GM21423 (cell line): Measurements from ENCODE around the gene CCDC88C.
A peak's percentile ranks its signal among the peaks of the same experiment; 100 is the strongest.

Experiments
- ATAC-seq: cut with Tn5 transposase; IDR thresholded peaks from one replicate; pipeline ENCODE4 v1.9.1; 2021; ENCODE audit warnings: mild to moderate bottlenecking, moderate library complexity; ENCODE audit not compliant: unreplicated experiment

Gene CCDC88C

DNA sequence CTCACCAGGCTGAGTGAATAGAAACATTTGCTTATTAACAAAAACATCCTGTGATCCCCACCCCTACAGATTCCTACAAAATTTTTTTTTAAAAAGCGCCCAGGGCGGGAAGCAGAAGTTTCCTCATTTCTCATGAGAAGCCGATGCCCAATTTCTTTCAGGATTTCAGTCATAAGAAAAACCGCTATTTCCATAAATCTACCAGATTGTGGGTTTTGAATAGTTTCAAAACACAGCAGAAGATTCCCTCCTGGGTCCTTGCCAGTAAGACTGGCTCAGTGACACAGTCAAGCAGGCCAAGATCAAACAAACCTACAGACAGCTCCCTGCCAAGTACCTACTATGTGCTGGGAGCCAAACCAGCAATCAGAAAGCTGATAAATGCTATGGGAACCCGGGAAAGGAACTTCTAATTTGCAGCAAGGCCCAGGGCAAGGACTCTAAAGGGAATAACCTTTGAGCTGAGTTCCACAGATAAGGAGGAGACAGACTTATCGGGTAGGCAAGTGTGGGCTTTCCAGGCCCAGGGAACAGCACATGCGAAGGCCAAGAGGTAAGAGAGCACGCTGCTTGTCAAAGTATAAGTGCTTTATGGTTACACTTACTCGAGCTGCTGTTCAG is 68.7 kb downstream of the CCDC88C start:
- no peak for ATAC-seq

DNA sequence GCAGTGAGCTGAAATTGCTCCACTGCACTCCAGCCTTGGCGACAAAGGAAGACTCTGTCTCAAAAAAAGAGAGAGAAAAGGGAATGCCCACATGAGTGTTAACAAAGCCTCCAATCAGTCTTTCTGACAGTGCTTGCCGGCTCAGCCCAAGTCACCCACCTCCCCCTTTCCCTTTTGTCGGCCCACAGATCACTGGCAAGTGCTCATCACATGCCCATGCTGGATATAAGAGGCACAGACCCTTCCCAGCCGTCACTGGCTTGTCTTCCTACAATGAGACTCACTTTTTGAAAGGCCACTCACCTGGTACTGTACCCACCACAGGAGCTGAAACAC is 70.8 kb downstream of the CCDC88C start:
- no peak for ATAC-seq

DNA sequence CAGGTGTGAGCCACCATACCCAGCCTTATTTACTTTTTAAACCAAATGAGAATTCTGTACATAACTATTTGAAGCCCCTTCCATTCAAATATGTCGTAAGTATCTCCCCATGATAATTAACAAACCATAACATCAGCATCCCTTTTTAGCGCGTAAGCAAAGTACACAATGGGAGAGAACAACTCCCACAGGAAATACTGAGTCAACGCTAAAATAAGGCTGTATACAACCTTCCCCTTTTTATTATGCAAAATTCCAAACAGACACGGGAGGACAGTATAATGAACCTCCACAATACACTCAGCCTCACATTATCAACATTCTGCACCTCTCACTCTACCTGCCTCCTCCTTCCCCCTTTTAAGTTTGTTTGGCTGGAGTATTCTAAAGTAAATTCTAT is 73.5 kb downstream of the CCDC88C start:
- ATAC-seq: no peak

DNA sequence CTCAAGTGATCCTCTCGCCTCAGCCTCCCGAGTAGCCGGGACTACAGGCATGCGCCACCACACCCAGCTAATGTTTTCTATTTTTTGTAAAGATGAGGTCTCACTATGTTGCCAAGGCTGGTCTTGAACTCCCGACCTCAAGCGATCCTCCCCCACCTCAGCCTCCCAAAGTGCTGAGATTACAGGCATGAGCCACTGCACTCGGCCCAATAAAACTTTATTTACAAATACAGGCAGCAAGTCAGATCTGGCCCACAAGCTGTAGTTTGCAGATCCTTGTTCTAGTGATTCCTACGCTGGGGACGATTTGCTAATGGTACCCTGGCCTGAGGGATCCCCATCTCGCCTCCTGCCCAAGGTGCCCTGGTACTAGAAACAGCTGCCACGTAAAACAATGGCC is 74.6 kb downstream of the CCDC88C start:
- no peak for ATAC-seq

DNA sequence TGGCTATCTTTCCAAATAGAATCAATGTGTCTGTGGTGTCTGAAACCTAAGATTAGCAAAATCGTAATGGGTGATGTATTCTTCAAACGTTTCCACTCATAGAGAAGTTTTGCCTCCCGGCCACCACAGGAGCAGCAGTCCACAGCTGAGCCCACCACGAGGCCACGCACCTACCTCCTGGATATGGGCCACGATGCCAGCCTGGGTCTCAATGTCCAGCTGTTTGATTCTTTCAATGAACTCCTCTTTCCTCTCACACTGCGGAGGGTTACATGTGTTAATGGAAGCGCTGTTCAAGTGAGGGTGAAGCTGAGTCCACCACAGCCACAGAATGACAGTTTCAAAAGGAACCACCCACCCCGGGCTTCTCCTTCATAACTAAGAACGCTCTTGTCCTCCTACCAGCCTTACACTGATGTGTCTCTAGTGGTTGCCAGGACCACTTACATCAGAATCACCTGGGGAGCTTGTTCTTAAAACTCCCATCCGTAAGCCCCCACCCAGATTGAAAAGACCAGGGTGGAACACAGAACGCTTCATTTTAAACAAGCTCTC is 75.3 kb downstream of the CCDC88C start:
- ATAC-seq: no peak

DNA sequence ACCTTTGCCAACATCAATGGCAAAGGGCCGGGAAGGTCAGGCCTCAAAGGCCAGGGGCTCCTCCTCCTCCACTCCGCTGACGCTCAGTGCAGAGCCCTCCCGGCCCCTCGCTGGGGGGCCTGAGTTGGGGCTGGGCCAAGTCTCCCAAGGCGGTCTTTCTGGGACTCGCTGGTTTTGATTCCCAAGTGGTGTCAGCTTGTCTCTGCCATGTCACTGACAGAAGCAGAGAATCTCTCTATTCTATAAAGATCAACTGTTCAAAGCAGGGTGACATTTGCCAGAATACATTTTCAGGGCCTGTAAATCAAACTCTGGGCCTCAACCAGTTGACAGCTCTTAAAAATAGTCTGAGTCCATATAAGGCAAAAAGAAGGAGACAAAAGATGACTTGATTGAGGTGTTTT is 75.9 kb downstream of the CCDC88C start:
- ATAC-seq: no peak

DNA sequence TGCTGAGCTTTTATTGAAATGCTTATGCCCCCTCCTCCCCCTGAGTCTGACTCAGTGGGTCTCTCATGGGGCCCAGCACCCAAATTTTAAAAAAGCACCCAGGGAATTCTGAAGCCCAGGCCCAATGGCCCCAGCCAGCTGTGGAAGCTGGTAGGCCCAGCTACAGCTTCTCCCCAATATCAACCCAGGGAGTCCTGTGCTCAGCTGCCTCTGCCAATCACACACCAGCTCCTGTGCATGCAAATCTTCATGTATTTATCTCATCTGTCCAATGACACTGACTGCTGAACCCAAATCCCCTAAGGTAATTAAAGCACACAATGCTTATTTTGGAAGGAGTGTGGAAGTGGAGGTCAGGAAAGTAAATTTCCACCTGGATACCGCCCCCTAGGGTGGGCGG is 76.3 kb downstream of the CCDC88C start:
- no peak for ATAC-seq

DNA sequence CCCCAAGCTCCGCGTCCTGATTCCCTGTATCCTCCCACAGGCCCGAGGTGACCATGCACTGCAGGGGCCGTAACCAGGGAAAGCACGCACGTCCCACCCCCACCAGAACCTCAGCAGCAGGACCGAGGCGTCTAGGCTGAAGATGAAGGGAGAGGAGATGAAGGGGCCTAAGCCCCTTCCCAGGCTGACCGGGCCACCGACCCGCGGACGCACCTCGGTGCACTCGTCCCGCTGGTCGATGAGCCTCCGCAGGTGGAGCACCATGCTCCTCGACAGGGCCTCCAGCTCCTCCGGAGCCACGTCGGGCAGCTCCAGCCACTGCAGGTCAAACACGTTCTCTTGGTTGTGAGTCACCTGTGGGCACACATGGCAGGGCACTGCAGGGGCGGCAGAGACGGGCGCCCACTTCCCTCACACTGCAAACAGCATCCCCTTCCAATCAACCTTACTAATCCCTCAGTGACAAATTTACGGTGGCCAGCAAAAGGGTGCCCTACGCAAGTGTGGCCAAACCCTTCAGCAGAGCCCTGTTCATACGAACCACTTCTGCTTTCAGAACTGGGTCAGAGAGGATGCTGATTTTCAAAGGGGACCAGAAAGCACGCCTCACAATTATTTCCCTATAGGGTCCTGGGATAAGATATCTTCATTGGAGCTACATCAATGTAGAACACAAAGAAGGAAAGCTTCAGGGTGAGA is 77.8 kb downstream of the CCDC88C start:
- ATAC-seq: no peak

DNA sequence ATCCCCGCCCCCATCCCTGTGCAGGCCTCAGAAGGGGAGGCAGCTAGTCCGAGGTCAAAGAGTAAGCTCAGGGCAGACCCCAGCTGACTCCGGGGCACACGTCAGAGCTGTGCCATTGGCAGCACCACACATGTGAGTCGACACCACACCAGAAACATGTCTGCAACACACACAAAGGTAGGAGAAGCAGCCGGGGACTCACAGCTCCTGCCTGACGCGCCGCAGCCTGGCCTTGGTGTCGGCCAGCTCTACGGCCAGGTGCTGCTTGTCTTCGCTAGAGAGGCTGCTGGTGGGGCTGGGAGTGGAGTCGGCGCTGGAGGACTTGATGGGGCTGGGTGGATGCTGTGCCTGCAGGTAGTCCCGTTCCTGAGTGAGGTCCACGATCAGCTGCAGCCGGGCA is 78.5 kb downstream of the CCDC88C start:
- no peak for ATAC-seq

DNA sequence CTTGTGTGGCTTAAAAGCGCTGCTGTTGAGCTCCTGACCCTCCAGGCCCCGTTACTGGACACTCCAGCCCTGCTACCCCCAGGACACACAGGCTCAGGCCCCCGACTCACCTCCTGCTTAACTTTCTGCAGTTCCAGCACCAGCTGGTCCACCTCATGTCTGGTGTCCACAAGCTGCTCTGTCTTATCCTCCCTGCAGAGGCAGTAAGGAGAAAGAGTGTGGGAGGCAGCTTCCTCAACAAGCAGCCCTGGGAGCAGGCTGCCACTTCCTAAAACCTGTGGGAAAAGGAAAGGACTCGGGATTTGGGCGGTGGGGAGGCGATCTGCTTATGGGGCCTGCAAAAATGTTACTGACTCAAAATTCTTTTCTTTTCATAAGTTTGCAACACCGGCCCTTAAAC is 79.2 kb downstream of the CCDC88C start:
- no peak for ATAC-seq

DNA sequence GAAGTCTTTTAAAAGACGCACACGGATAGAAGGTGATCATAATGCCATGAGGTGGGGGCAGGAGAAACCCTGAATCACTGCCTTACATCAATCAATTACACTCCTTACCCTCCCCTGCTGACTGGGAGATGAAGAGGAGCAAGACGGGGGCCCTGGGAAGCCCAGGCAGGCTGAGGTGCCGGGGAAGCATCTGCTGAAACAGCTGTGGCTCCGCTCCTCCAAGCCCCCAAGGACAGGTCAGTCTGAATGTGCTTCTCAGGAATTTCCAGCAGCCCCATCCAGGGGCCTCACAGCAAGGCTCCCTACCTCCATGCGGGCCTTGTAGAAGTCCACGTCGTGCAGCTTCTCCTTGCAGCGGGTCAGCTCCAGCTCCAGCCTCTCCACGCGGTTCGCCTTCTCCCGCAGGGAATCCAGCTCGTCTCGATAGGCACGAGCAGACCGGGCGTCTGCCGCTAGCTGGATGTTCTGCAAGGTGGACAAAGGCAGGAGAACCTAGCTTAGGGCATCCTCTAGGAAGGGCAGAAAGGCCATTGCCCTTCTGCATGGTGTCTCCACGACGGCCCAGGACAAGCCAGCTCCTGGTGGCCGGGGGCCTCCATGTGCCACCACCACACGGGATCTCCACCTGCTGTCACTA is 79.8 kb downstream of the CCDC88C start:
- ATAC-seq: no peak

DNA sequence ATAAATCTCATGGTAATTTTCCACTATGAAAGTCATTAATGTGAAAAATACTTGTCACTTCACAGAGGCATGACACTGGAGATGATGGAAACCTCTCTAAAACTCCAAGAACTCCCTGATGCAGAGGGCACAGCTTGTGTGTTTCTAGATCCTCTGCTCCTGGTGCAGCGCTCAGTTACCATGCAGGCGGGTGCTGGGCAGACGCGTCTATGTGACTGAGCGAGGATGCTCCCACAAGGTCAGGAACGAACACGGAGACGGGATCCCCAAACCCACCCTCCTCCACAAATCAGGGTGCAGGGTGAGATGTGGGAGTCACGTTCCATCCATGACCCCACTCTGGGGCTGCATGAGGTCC is 81.5 kb downstream of the CCDC88C start:
- ATAC-seq: no peak

DNA sequence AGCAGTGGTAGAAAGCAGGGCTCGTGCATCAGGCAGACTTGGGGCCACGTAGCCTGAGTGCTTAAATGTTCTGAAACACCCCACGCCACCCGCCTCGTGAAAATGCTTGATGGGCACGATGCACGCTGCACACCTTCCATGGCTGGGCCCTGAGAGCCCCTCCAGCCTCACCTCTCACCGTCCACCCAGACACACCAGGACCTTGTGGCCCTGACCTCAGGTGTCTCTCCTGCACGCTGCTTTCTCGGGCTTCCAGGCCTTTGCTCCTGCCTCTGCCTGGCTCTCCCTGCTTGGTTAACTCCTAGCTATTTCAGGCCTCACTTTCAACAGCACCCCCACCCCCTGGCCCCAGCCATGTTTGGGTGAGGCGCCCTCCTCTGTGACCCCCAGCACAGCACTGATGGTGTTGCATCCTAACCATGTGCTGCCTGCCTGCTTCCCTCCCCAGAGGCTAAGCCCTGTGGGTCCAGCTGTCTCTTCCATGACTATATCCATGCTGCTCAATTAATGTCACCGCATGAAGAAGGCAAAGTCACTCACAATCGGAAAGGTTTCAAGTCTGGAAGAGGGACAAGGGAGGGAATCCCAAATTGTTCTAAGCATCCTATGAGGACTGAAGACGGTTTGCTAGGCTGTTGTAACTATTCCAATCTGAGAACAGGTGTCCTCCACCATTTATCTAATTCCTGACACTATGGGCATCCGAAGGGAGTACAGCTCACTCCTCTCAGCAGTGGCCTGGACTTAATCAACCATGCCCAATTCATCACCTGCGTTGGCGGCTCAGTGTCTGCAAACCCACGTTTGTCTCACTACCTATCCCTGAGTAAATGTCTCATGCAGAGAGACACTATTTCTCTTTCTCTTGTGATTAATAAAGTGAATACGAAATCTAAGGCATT is 82.2 kb downstream of the CCDC88C start:
- ATAC-seq: no peak

DNA sequence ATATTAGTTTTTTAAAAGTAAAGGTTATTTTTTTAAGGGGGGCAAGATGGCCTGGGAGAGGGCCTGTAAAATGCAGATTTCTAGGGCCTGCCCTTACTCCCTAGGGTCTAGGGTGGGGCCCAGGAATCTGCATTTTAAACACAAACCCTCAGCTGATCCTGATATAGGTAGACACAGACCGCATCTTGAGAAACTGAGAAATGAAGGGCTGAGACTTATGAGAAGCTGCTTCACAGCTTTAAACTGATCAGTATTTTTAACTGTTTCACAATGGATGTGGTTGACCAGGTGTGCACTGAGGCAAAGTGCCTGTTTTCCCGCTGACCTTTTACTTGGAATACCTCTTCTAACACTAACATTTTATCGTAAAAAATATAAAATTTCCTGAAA is 84.0 kb downstream of the CCDC88C start:
- ATAC-seq: peak; percentile 66

DNA sequence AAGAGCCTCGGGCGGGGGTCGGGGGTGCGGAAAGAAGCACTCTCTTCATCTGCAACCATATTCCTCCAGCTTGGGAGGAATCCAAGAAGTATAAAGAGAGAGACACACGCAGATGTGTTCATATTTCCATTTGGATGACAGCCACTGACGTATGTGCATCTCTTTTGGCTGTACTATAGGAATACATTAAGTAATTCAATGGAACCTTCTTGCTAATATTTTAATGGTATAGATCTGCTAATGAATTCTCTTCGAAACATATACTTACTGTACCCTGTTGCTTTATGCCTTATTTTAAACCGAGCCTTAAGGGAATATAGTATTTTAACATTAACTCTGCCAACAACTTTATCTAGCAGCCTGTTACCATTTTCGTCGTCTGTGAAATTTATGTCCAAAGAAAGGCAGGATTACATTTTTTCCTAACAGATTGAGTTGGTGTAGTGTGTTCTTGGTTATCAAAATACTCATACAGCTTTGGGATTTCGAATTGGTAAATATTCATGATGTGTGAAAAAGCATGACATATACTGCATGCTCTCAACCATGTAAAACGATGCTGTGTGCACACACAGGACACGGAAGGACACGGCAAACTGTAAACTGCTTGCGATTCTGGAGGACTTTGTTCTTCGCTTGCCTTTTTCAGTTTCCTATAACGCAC is 84.5 kb downstream of the CCDC88C start:
- ATAC-seq: no peak

DNA sequence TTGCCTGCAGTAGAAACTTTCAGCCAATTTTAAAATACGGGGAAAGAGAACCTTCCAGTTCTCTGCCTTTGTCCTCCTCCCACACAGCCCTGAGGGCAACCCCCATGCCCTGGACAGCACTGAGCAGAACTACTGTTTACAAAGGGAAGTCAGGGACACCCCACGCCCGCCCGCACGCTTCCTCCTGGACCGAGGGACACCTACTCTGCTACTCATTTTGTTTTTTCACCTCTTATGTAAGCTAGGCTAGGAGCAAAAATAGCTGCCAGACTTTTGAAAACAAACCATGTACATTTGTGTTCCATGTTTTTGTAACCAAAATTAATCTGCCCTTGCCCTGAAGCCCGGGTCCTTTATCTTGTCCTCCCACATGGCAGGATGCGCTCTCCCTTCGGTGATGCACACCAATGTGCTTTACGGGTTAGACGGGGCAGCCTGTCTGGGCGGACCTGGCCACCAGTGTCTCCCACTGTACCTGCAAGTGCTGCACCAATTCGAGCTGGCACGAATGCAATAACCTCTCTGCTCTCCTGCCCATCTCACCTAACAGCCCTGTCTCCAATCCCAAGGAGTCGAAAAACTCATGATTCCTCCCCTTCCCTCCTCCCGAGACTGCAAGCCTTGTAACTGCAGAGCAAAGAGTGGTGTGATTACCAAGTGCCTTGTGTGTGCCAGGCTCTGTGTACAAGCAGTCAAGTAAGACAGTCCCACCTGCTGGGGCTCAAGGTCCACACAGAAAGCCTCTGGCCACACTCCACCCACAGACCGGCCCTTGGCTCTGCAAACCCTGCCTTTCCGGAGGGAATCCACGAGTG is 85.2 kb downstream of the CCDC88C start:
- no peak for ATAC-seq

DNA sequence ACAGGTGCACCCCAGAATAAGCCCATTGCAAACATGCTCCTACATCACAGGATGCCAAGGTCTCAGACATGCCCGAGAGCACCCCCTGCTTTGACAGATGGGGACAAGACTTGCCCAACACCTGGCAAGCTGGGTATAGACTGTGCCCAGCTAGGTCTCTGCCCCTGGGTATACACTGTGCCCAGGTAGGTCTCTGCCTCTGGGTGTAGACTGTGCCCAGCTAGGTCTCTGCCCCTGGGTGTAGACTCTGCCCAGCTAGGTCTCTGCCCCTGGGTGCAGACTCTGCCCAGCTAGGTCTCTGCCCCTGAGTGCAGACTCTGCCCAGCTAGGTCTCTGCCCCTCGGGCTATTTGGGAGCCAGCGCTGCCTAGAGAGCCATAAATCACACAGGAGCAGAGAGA is 85.9 kb downstream of the CCDC88C start:
- ATAC-seq: no peak

DNA sequence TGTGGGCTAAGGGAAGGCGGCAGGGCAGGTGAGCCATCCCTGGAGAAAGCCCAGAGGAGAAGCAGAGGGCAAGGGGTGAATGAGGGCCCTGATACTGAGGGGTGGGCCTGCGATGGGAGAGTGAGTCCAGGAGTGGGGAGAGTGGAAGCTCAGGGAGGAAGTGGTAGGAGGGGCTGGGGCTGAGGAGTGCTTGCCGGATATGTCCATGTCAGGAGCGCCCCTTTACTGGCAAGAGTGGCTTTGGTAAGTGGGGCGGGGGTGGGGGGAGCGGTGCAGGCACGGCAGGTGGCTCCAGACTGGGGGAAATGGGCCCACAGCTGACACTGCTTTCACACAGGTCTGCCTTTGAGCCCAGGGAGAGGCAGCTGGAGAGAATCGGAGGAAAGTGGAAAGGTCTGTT is 86.8 kb downstream of the CCDC88C start:
- no peak for ATAC-seq

DNA sequence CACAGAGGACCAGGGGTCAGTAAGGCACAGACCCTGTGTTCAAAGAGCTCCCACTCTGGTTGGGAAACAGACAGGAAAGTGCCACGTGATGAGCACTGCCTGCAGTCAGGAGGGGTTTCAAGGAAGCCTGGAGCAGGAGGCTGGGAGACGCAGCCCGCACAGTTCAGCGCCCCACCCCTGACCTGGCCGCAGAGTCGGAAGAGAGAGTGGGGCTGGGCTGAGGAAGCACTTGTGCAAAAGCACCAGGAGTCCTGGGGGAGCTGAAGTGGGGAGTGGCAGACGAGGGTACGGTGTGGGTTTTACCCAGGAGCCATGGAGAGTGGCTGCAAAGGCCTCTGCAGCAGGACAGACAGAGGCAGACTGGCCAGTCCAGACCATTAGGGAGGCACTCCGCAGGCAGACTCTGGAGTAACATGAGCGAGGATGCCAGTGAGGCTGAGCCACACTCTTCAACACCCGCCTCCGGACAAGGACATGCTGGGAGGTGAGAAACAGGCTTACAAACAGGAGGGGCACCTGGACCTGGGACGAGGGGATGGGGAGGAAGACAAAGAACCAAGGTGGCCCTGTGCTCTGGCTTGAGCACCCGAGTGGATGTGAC is 87.4 kb downstream of the CCDC88C start:
- no peak for ATAC-seq
